Measurements from ENCODE around the gene POLR1G. TPM values are rescaled to one million over a fixed set of nuclear protein-coding genes. Genes with fewer than 3 reads are reported as not detected.
A peak's percentile ranks its signal among the peaks of the same experiment; 100 is the strongest.

Gene POLR1G
- total and polyA plus RNA-seq, 4 donors: 1.1 to 2.4 (median 1.9) TPM

GRCh38 chr19:45443462-45444317, 37.2 kb downstream of the POLR1G start:
- no peaks in the 10 kb centered on the region for H3K36me3 ChIP-seq (ENCODE audit: control insufficient read depth in 4 of 4, insufficient read depth in 3 of 4, low read depth in 1 of 4, low read length in 3 of 4)
- peak overlapping the region in 2 of 3 donors; percentile 48 for H3K4me3 ChIP-seq (ENCODE audit: low read depth in 1 of 3, low read length in 3 of 3)
- peak; percentile 78 for DNase-seq (ENCODE audit: low spot score)
- peak overlapping the region; percentile 40 to 64 for H3K9ac ChIP-seq (ENCODE audit: low read depth in 1 of 2, low read length in 2 of 2)
- H3K27ac ChIP-seq (ENCODE audit: low read depth in 1 of 2, low read length in 2 of 2): peak overlapping the region; percentile 67 to 79
- TF ChIP-seq ZBTB33 (IDR thresholded peaks at IDR 0.05) (no peak), GABPA (IDR thresholded peaks at IDR 0.05 in 1 of 2, conservative IDR thresholded peaks at IDR 0.05 in 1 of 2) (peak; percentile 46 to 83), YY1 (IDR thresholded peaks at IDR 0.05) (peak; percentile 33), TAF1 (conservative IDR thresholded peaks at IDR 0.05) (no peak), FOXA2 (IDR thresholded peaks at IDR 0.05) (no peak), MAX (IDR thresholded peaks at IDR 0.05) (no peak), RAD21 (IDR thresholded peaks at IDR 0.05) (peak in 1 of 2 donors; percentile 22), NR2F2 (IDR thresholded peaks at IDR 0.05) (peak; percentile 28), EGR1 (IDR thresholded peaks at IDR 0.05; ENCODE audit: low read depth in 2 of 2) (peak; percentile 44 to 75), FOXA1 (IDR thresholded peaks at IDR 0.05) (no peak), SP1 (IDR thresholded peaks at IDR 0.05) (peak; percentile 76), RXRA (IDR thresholded peaks at IDR 0.05) (peak; percentile 25 to 41), REST (IDR thresholded peaks at IDR 0.05) (peak; percentile 12), JUND (IDR thresholded peaks at IDR 0.05) (peak in 1 of 2 donors; percentile 58), HNF4G (IDR thresholded peaks at IDR 0.05) (no peak), HNF4A (conservative IDR thresholded peaks at IDR 0.05) (peak; percentile 55 to 63), CTCF (IDR thresholded peaks at IDR 0.05; ENCODE audit: low read depth, low read length, missing input control) (no peak), ATF3 (IDR thresholded peaks at IDR 0.05) (no peak)
- H3K9me3 ChIP-seq (ENCODE audit: control insufficient read depth in 4 of 4, low read length in 3 of 4): no peaks in the 10 kb centered on the region
- WGBS: under 1% methylated on average over 49 of the region's 49 CpGs
- H3K27me3 ChIP-seq (ENCODE audit: control insufficient read depth in 4 of 4, insufficient read depth in 4 of 4, low read length in 3 of 4): no peaks in the 10 kb centered on the region
- peaks cover 4 to 17% (median 9%) of the 10 kb centered on the region in 4 donors for H3K4me1 ChIP-seq (ENCODE audit: control insufficient read depth in 4 of 4, insufficient read depth in 4 of 4, low read length in 3 of 4)
